Panc1 (cell line): ENCODE data around the gene WDR35. TPM values are rescaled to one million over a fixed set of nuclear protein-coding genes. Genes with fewer than 3 reads are reported as not detected.

ENCODE experiments used
- ATAC-seq: fragments of 200-7000 bp; cut with Tn5 transposase; 2 replicates; pipeline ENCODE4 v1.9.1; 2020; ENCODE audit warnings: mild to moderate bottlenecking, moderate library complexity
- Bru-seq: library from RNA; stranded (reverse); fragments of 400-500 nt; gene quantifications from one replicate; lab custom pipeline; 2021; lab: Mats Ljungman, UMichigan
- BruChase-seq, 2 experiments: library from RNA; stranded (reverse); fragments of 400-500 nt; gene quantifications; one replicate each; lab custom pipeline; 2021; lab: Mats Ljungman, UMichigan
- BruUV-seq: library from RNA; stranded (reverse); fragments of 400-500 nt; replicated peaks from 2 replicates; lab custom pipeline; 2021; lab: Mats Ljungman, UMichigan
- CTCF ChIA-PET: fragments of 300-600 bp; sonication (Branson Sonifier 250); formaldehyde crosslinking; loops from one replicate; lab custom pipeline; 2022; ENCODE audit warnings: antibody characterized with exemption; lab: Charles Lee
- POLR2A ChIA-PET: fragments of 300-600 bp; sonication (Branson Sonifier 250); formaldehyde crosslinking; loops from one replicate; lab custom pipeline; 2022; ENCODE audit warnings: antibody characterized with exemption; lab: Charles Lee
- DNase-seq: peaks from one replicate; pipeline ENCODE4 v3.0.0-alpha.2; 2010; ENCODE audit warnings: low read depth, low spot score
- H3K27ac ChIP-seq: 2 replicates; pipeline ENCODE4 v1.5.1; 2011; ENCODE audit warnings: mild to moderate bottlenecking, low read length, inconsistent platforms
- H3K27me3 ChIP-seq: fragments of 200-500 bp; sonication (Bioruptor generic); 2 replicates; pipeline ENCODE4 v1.6.0; 2014; ENCODE audit warnings: low read length, inconsistent platforms; ENCODE audit not compliant: control insufficient read depth, insufficient read depth
- H3K36me3 ChIP-seq: fragments of 200-500 bp; sonication (Bioruptor generic); 2 replicates; pipeline ENCODE4 v1.5.1; 2014; ENCODE audit warnings: inconsistent platforms, mild to moderate bottlenecking, low read length, moderate library complexity; ENCODE audit not compliant: control insufficient read depth, insufficient read depth
- H3K4me1 ChIP-seq: 2 replicates; pipeline ENCODE4 v1.5.1; 2011; ENCODE audit warnings: inconsistent platforms, mild to moderate bottlenecking, low read length, moderate library complexity; ENCODE audit not compliant: control insufficient read depth, insufficient read depth
- H3K4me3 ChIP-seq, 2 experiments: 2 replicates each; pipeline ENCODE4 v1.5.1; 2011 to 2012; ENCODE audit warnings: low read depth in 2 of 2, low read length in 2 of 2, mild to moderate bottlenecking in 2 of 2, inconsistent platforms in 1 of 2, moderate library complexity in 1 of 2
- H3K9me3 ChIP-seq: fragments of 200-500 bp; sonication (Bioruptor generic); 2 replicates; pipeline ENCODE4 v1.5.1; 2014; ENCODE audit warnings: low read depth, mild to moderate bottlenecking, inconsistent platforms, low read length, moderate library complexity; ENCODE audit not compliant: control insufficient read depth, insufficient read depth
- POLR2AphosphoS5 ChIP-seq: IDR thresholded peaks from 2 replicates; pipeline ENCODE4 v1.6.1; 2012; ENCODE audit warnings: mild to moderate bottlenecking, low read depth, low read length, moderate library complexity
- REST ChIP-seq, 2 experiments: IDR thresholded peaks; 2 replicates each; pipeline ENCODE4 v1.6.1; 2011 to 2012; ENCODE audit warnings: low read depth in 2 of 2, control low read depth in 1 of 2, low read length in 1 of 2, mild to moderate bottlenecking in 1 of 2, moderate library complexity in 1 of 2; ENCODE audit not compliant: insufficient read depth in 1 of 2
- SIN3A ChIP-seq: IDR thresholded peaks from 2 replicates; pipeline ENCODE4 v1.6.1; 2012; ENCODE audit warnings: low read depth, mild to moderate bottlenecking, low read length, moderate library complexity, borderline replicate concordance; ENCODE audit not compliant: insufficient read depth
- TCF7L2 ChIP-seq: IDR thresholded peaks from 2 replicates; pipeline ENCODE4 v1.6.1; 2011; ENCODE audit warnings: mild to moderate bottlenecking, low read depth, low read length, inconsistent platforms
- in situ Hi-C: cut with HindIII; loops from 2 replicates; pipeline ENCODE4 v1.10.0; 2016; ENCODE audit warnings: low sequenced_read_pairs, low pct_unique_long_range_greater_than_20kb
- intact Hi-C: fragments of 100-400 bp; cut with micrococcal nuclease; formaldehyde crosslinking; loops from one replicate; pipeline ENCODE4 v1.10.0; 2022; ENCODE audit not compliant: unreplicated experiment
- long read RNA-seq: library from polyadenylated mRNA; unstranded; transcript quantifications from one replicate; pipeline ENCODE4 v2.0.0, GENCODE V29; 2021; ENCODE audit not compliant: unreplicated experiment
- polyA plus RNA-seq: library from polyadenylated mRNA; unstranded; fragments of >200 nt; gene quantifications from one replicate; pipeline ENCODE4 v1.2.1, GENCODE V29; 2012; ENCODE audit warnings: missing spikeins; ENCODE audit not compliant: insufficient read length
- total RNA-seq: library from RNA; stranded (reverse); gene quantifications from one replicate; pipeline ENCODE4 v1.2.1, GENCODE V29; 2021; ENCODE audit not compliant: unreplicated experiment
- TF ChIP-seq, protein P1 (sequence below): fragments of 450-650 bp; IDR thresholded peaks from 2 replicates; pipeline ENCODE4 v1.5.1; 2017; ENCODE audit warnings: mild to moderate bottlenecking

The WDR35 gene
- total RNA-seq = 13.8 TPM
- polyA plus RNA-seq = 6.4 TPM
- Bru-seq, nascent RNA = percentile 85 among the genes with signal in this experiment
- BruChase-seq, experiment 1, labeled RNA remaining after a 2-hour chase = percentile 81 among the genes with signal in this experiment
- BruChase-seq, experiment 2, labeled RNA remaining after a 6-hour chase = percentile 76 among the genes with signal in this experiment
- long read RNA-seq, full-length matches to known transcripts = 12 of 32 reads
- long read RNA-seq, partial matches to known transcripts = 9 of 32 reads
- long read RNA-seq, other reads (novel, unspliced or antisense) = 11 of 32 reads

DNA sequence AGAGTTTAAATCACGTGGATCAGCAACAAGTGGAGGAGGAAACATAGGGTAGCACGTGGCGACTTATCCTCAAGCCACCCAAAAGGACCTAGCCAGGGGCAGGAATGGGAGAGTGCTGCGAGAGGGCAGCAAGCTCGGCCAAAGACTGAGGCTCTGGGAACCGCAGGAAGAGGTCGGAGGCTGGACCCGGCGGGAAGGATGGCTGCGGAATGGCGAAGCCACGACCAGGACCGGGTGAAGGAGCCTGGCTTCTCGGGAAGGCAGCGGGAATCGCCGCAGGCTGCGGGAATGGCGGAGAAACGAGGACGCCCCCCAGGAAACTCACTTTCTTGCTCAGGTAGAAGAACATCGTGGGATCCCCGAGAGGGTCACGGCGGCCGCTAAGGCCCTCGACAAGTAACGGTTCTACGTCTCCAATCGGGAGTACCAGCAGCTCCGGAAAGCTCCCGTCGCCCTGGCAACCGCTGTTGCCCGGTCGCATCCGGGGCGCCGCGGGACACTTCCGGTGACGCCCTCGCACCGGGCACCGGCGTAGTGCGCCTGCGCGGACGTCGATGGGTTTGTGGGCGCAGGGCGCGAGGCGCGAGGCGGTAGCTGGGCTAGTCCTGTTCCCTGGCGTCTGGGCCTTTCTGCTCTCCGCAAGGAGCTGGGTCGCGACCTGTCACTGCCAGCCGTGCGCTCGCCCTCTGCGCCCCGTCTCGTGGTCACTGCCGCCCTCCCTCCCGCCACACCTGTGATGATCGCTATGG is at the start of gene WDR35:
Gene WDR35 (minus strand): TSS at position 439 of the 749 bp plus-strand sequence. CDS start 90 bp downstream, at position 349.
- Histone ChIP-seq H3K9me3 (no peaks in the 10 kb centered on the region), H3K27me3 (no peaks in the 10 kb centered on the region), H3K4me1 (peaks cover 16% of the 10 kb centered on the region), H3K36me3 (peaks cover 4% of the 10 kb centered on the region; the same call in 1 of the 2 replicates), H3K4me3 (peak within 1 kb of the TSS; percentile 90 to 99), H3K27ac (peak within 1 kb of the TSS; percentile 95)
- TF ChIP-seq, protein P1, sequence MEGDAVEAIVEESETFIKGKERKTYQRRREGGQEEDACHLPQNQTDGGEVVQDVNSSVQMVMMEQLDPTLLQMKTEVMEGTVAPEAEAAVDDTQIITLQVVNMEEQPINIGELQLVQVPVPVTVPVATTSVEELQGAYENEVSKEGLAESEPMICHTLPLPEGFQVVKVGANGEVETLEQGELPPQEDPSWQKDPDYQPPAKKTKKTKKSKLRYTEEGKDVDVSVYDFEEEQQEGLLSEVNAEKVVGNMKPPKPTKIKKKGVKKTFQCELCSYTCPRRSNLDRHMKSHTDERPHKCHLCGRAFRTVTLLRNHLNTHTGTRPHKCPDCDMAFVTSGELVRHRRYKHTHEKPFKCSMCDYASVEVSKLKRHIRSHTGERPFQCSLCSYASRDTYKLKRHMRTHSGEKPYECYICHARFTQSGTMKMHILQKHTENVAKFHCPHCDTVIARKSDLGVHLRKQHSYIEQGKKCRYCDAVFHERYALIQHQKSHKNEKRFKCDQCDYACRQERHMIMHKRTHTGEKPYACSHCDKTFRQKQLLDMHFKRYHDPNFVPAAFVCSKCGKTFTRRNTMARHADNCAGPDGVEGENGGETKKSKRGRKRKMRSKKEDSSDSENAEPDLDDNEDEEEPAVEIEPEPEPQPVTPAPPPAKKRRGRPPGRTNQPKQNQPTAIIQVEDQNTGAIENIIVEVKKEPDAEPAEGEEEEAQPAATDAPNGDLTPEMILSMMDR = no peak
- TF ChIP-seq REST (IDR thresholded peaks at IDR 0.05; ENCODE audit: insufficient read depth in 1 of 2, low read depth in 2 of 2, low read length in 1 of 2) = 0 out of 4 replicates have a peak, but pooled peaks of 1 of the 2 experiments have one; percentile 34
- TF ChIP-seq TCF7L2 = no peak
- TF ChIP-seq SIN3A = peak; percentile 95; the same call in 1 of the 2 replicates
- TF ChIP-seq POLR2AphosphoS5 = peak; percentile 93
- CTCF ChIA-PET = no interaction called here
- no TSS peak for BruUV-seq
- DNase-seq = peak; percentile 67
- in situ Hi-C loops = no loop called here
- POLR2A ChIA-PET = interaction anchor here (0.6 kb wide), 2 partner anchors 44 to 88 kb away, joined by 3 read pairs; no protein-coding TSS in a partner anchor
- intact Hi-C loops = no loop called here
- peak; percentile 99 for ATAC-seq

GRCh38 chr2:20037660-20038059 is 47.8 kb upstream of the WDR35 start:
- ATAC-seq (no peak), DNase-seq (no peak)
- BruUV-seq = no TSS peak
- H3K27ac ChIP-seq = no peak overlapping the region
- peaks cover 15% of the 10 kb centered on the region for H3K36me3 ChIP-seq
- in situ Hi-C loops (no loop called here), intact Hi-C loops (no loop called here)
- H3K9me3 ChIP-seq = no peaks in the 10 kb centered on the region
- ChIA-PET CTCF (interaction anchor here (0.7 kb wide), 1 partner anchor 14 kb away, joined by 4 read pairs; the partner anchor contains the start of gene LAPTM4A), POLR2A (interaction anchor here (0.7 kb wide), 1 partner anchor 9 kb away, joined by 11 read pairs; no protein-coding TSS in a partner anchor)
- H3K4me3 ChIP-seq = no peak overlapping the region
- H3K27me3 ChIP-seq = no peaks in the 10 kb centered on the region
- H3K4me1 ChIP-seq = no peaks in the 10 kb centered on the region; the same call in 1 of the 2 replicates
- TF ChIP-seq REST (IDR thresholded peaks at IDR 0.05; ENCODE audit: insufficient read depth in 1 of 2, low read depth in 2 of 2, low read length in 1 of 2) = no peak
- TF ChIP-seq, protein P1 = no peak
- no peak for TF ChIP-seq SIN3A
- no peak for TF ChIP-seq TCF7L2
